WTC11 (cell line): ENCODE measurements around the gene FGD6. TPM values are rescaled to one million over a fixed set of nuclear protein-coding genes. Genes with fewer than 3 reads are reported as not detected.
A peak's percentile ranks its signal among the peaks of the same experiment; 100 is the strongest.

Experiments used
- ATAC-seq: fragments of 200-7000 bp; cut with Tn5 transposase; 2 replicates; pipeline ENCODE4 v1.10.0; 2021; ENCODE audit warnings: mild to moderate bottlenecking, moderate library complexity
- CTCF ChIA-PET: fragments of 300-600 bp; sonication (Branson Sonifier 250); formaldehyde crosslinking; loops from one replicate; lab custom pipeline; 2021; ENCODE audit warnings: antibody characterized with exemption; lab: Charles Lee
- POLR2A ChIA-PET: fragments of 350-600 bp; sonication (Branson Sonifier 250); formaldehyde crosslinking; loops from one replicate; lab custom pipeline; 2021; ENCODE audit warnings: antibody characterized with exemption; lab: Charles Lee
- DNase-seq: peaks from one replicate; pipeline ENCODE4 v3.0.0; 2021; ENCODE audit warnings: low spot score
- H3K27ac Mint-ChIP-seq: 2 replicates; pipeline ENCODE4 v1.8.0; 2021; ENCODE audit warnings: mixed read lengths
- H3K27me3 Mint-ChIP-seq: 2 replicates; pipeline ENCODE4 v1.8.0; 2021; ENCODE audit warnings: low read depth, mild to moderate bottlenecking, moderate library complexity, mixed read lengths
- H3K36me3 Mint-ChIP-seq: 2 replicates; pipeline ENCODE4 v1.8.0; 2021; ENCODE audit warnings: mixed read lengths
- H3K4me1 Mint-ChIP-seq: 2 replicates; pipeline ENCODE4 v1.8.0; 2022; ENCODE audit warnings: mixed read lengths
- H3K4me3 Mint-ChIP-seq: 2 replicates; pipeline ENCODE4 v1.8.0; 2021; ENCODE audit warnings: mild to moderate bottlenecking, moderate library complexity, mixed read lengths
- H3K9me3 Mint-ChIP-seq: 2 replicates; pipeline ENCODE4 v1.8.0; 2021; ENCODE audit warnings: mixed read lengths
- CBFB ChIP-seq: sonication (generic); formaldehyde crosslinking; IDR thresholded peaks from 2 replicates; pipeline ENCODE4 v1.8.1; 2022; ENCODE audit warnings: mild to moderate bottlenecking, low read depth, missing genetic modification reagents
- CDX4 ChIP-seq: fragments of 250-450 bp; sonication (Bioruptor Pico); IDR thresholded peaks from 2 replicates; pipeline ENCODE4 v1.9.0; 2021; ENCODE audit warnings: moderate library complexity, mild to moderate bottlenecking, inconsistent platforms, borderline replicate concordance
- CREB1 ChIP-seq: sonication (generic); formaldehyde crosslinking; IDR thresholded peaks from 2 replicates; pipeline ENCODE4 v1.8.0; 2023; ENCODE audit warnings: mild to moderate bottlenecking, missing genetic modification reagents
- CREM ChIP-seq: sonication (generic); formaldehyde crosslinking; IDR thresholded peaks from 2 replicates; pipeline ENCODE4 v1.8.1; 2022; ENCODE audit warnings: mild to moderate bottlenecking, missing genetic modification reagents, moderate library complexity
- ERG ChIP-seq: fragments of 250-450 bp; sonication (Bioruptor Pico); IDR thresholded peaks from 2 replicates; pipeline ENCODE4 v1.8.0; 2021; ENCODE audit warnings: mild to moderate bottlenecking
- GRHL2 ChIP-seq: fragments of 250-450 bp; sonication (Bioruptor Pico); IDR thresholded peaks from 2 replicates; pipeline ENCODE4 v1.8.0; 2022; ENCODE audit warnings: mild to moderate bottlenecking, moderate library complexity; ENCODE audit not compliant: insufficient replicate concordance, severe bottlenecking
- GTF2I ChIP-seq: fragments of 250-450 bp; sonication (Bioruptor Pico); conservative IDR thresholded peaks from 2 replicates; pipeline ENCODE4 v1.4.0; 2021; ENCODE audit warnings: mild to moderate bottlenecking
- JAZF1 ChIP-seq: fragments of 250-450 bp; sonication (Bioruptor Pico); IDR thresholded peaks from 2 replicates; pipeline ENCODE4 v1.9.0; 2021; ENCODE audit warnings: moderate library complexity, mild to moderate bottlenecking, inconsistent platforms
- NFE2L1 ChIP-seq: sonication (generic); formaldehyde crosslinking; IDR thresholded peaks from 2 replicates; pipeline ENCODE4 v1.8.1; 2023; ENCODE audit warnings: missing genetic modification reagents
- NFYB ChIP-seq: sonication (generic); formaldehyde crosslinking; conservative IDR thresholded peaks from 2 replicates; pipeline ENCODE4 v1.8.0; 2022; ENCODE audit warnings: low read depth, missing genetic modification reagents
- PRRX2 ChIP-seq: fragments of 250-450 bp; sonication (Bioruptor Pico); IDR thresholded peaks from 2 replicates; pipeline ENCODE4 v1.8.0; 2021; ENCODE audit warnings: mild to moderate bottlenecking
- ZNF512 ChIP-seq: sonication (generic); formaldehyde crosslinking; IDR thresholded peaks from 2 replicates; pipeline ENCODE4 v1.8.1; 2022; ENCODE audit warnings: missing genetic modification reagents, borderline replicate concordance
- total RNA-seq: library from RNA; stranded (reverse); gene quantifications from 3 replicates; pipeline ENCODE4 v1.2.3, GENCODE V29; 2021
- TF ChIP-seq, protein P1 (sequence below): sonication (generic); formaldehyde crosslinking; IDR thresholded peaks from 2 replicates; pipeline ENCODE4 v1.8.1; 2023; ENCODE audit warnings: mild to moderate bottlenecking, missing genetic modification reagents
- TF ChIP-seq, protein P2 (sequence below): sonication (generic); formaldehyde crosslinking; IDR thresholded peaks from 2 replicates; pipeline ENCODE4 v1.8.1; 2023; ENCODE audit warnings: mild to moderate bottlenecking, missing genetic modification reagents, moderate library complexity
- TF ChIP-seq, protein P3 (sequence below): fragments of 250-450 bp; sonication (Bioruptor Pico); IDR thresholded peaks from 2 replicates; pipeline ENCODE4 v1.9.0; 2021; ENCODE audit warnings: mild to moderate bottlenecking, borderline replicate concordance

The FGD6 gene
- total RNA-seq, 1 experiment from 2014 or later: 28.2 TPM

DNA sequence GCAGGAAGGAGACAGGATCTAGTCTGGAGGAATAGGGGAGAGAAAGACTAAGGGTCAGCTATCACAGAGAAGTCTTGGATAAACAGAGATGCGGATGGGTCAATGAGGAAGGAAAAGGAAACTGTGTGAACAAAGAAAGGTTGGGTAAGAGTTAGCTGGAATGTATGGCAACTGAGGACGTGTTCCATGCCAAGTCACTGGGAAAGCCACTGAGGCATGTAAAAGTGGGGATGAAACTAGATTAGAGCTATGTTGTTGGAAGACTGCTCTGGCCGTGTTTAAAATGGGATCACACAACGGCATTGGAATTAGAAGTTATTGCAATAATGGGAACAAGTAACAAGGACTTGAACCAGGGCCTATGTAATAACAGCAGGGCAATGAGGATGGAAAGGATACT is 139.9 kb downstream of the FGD6 start:
- Mint-ChIP-seq H3K4me3 (no peak overlapping the region), H3K9me3 (no peaks in the 10 kb centered on the region), H3K4me1 (no peaks in the 10 kb centered on the region; the same call in 1 of the 2 replicates), H3K27ac (peak overlapping the region; percentile 3; the same call in 1 of the 2 replicates), H3K36me3 (peaks cover 4% of the 10 kb centered on the region; the same call in 1 of the 2 replicates), H3K27me3 (no peaks in the 10 kb centered on the region; the same call in 1 of the 2 replicates)
- DNase-seq (no peak), ATAC-seq (no peak)
- CTCF ChIA-PET: no interaction called here
- TF ChIP-seq NFE2L1 (CRISPR knock-in tag): no peak
- TF ChIP-seq ZNF512 (CRISPR knock-in tag): no peak
- TF ChIP-seq, protein P1, sequence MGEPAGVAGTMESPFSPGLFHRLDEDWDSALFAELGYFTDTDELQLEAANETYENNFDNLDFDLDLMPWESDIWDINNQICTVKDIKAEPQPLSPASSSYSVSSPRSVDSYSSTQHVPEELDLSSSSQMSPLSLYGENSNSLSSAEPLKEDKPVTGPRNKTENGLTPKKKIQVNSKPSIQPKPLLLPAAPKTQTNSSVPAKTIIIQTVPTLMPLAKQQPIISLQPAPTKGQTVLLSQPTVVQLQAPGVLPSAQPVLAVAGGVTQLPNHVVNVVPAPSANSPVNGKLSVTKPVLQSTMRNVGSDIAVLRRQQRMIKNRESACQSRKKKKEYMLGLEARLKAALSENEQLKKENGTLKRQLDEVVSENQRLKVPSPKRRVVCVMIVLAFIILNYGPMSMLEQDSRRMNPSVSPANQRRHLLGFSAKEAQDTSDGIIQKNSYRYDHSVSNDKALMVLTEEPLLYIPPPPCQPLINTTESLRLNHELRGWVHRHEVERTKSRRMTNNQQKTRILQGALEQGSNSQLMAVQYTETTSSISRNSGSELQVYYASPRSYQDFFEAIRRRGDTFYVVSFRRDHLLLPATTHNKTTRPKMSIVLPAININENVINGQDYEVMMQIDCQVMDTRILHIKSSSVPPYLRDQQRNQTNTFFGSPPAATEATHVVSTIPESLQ (CRISPR knock-in tag): no peak
- no peak for TF ChIP-seq PRRX2 (CRISPR knock-in tag)
- TF ChIP-seq CREM (CRISPR knock-in tag): no peak
- TF ChIP-seq GRHL2 (CRISPR knock-in tag): no peak
- TF ChIP-seq, protein P2, sequence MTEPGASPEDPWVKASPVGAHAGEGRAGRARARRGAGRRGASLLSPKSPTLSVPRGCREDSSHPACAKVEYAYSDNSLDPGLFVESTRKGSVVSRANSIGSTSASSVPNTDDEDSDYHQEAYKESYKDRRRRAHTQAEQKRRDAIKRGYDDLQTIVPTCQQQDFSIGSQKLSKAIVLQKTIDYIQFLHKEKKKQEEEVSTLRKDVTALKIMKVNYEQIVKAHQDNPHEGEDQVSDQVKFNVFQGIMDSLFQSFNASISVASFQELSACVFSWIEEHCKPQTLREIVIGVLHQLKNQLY (CRISPR knock-in tag): no peak
- TF ChIP-seq CDX4 (CRISPR knock-in tag): no peak
- no peak for TF ChIP-seq JAZF1 (CRISPR knock-in tag)
- no peak for TF ChIP-seq CREB1 (CRISPR knock-in tag)
- TF ChIP-seq, protein P3, sequence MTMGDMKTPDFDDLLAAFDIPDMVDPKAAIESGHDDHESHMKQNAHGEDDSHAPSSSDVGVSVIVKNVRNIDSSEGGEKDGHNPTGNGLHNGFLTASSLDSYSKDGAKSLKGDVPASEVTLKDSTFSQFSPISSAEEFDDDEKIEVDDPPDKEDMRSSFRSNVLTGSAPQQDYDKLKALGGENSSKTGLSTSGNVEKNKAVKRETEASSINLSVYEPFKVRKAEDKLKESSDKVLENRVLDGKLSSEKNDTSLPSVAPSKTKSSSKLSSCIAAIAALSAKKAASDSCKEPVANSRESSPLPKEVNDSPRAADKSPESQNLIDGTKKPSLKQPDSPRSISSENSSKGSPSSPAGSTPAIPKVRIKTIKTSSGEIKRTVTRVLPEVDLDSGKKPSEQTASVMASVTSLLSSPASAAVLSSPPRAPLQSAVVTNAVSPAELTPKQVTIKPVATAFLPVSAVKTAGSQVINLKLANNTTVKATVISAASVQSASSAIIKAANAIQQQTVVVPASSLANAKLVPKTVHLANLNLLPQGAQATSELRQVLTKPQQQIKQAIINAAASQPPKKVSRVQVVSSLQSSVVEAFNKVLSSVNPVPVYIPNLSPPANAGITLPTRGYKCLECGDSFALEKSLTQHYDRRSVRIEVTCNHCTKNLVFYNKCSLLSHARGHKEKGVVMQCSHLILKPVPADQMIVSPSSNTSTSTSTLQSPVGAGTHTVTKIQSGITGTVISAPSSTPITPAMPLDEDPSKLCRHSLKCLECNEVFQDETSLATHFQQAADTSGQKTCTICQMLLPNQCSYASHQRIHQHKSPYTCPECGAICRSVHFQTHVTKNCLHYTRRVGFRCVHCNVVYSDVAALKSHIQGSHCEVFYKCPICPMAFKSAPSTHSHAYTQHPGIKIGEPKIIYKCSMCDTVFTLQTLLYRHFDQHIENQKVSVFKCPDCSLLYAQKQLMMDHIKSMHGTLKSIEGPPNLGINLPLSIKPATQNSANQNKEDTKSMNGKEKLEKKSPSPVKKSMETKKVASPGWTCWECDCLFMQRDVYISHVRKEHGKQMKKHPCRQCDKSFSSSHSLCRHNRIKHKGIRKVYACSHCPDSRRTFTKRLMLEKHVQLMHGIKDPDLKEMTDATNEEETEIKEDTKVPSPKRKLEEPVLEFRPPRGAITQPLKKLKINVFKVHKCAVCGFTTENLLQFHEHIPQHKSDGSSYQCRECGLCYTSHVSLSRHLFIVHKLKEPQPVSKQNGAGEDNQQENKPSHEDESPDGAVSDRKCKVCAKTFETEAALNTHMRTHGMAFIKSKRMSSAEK (CRISPR knock-in tag): no peak
- TF ChIP-seq CBFB (CRISPR knock-in tag): no peak
- TF ChIP-seq ERG (CRISPR knock-in tag): no peak
- TF ChIP-seq GTF2I (CRISPR knock-in tag): no peak
- no peak for TF ChIP-seq NFYB (CRISPR knock-in tag)
- POLR2A ChIA-PET: no interaction called here
